Measurements from ENCODE around the gene GALNT14.

GRCh38 chr2:31129375-31130171, 8.7 kb downstream of the GALNT14 start:
- no peak for TF ChIP-seq MXI1 (IDR thresholded peaks at IDR 0.05; ENCODE audit: low read depth, low read length)
- TF ChIP-seq NR2C2 (IDR thresholded peaks at IDR 0.05; ENCODE audit: borderline replicate concordance, control insufficient read depth, insufficient read length, low read depth) = no peak
- TF ChIP-seq, protein P1, sequence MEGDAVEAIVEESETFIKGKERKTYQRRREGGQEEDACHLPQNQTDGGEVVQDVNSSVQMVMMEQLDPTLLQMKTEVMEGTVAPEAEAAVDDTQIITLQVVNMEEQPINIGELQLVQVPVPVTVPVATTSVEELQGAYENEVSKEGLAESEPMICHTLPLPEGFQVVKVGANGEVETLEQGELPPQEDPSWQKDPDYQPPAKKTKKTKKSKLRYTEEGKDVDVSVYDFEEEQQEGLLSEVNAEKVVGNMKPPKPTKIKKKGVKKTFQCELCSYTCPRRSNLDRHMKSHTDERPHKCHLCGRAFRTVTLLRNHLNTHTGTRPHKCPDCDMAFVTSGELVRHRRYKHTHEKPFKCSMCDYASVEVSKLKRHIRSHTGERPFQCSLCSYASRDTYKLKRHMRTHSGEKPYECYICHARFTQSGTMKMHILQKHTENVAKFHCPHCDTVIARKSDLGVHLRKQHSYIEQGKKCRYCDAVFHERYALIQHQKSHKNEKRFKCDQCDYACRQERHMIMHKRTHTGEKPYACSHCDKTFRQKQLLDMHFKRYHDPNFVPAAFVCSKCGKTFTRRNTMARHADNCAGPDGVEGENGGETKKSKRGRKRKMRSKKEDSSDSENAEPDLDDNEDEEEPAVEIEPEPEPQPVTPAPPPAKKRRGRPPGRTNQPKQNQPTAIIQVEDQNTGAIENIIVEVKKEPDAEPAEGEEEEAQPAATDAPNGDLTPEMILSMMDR (IDR thresholded peaks at IDR 0.05 in 2 of 3, conservative IDR thresholded peaks at IDR 0.05 in 1 of 3; ENCODE audit: control insufficient read depth in 2 of 3, extremely low read depth in 1 of 3, insufficient read depth in 1 of 3, low read depth in 3 of 3, low read length in 3 of 3) = no peak
- TF ChIP-seq CHD2 (IDR thresholded peaks at IDR 0.05; ENCODE audit: borderline replicate concordance, low read depth, low read length) = no peak
- no peak for TF ChIP-seq IKZF2 (IDR thresholded peaks at IDR 0.05)
- TF ChIP-seq POLR2AphosphoS2 (IDR thresholded peaks at IDR 0.05; ENCODE audit: low read depth, low read length) = no peak
- TF ChIP-seq ATF3 (IDR thresholded peaks at IDR 0.05; ENCODE audit: borderline replicate concordance, extremely low read depth, low read depth, low read length) = no peak
- TF ChIP-seq EZH2 (IDR thresholded peaks at IDR 0.05; ENCODE audit: borderline replicate concordance, control insufficient read depth, low read depth, low read length) = no peak
- TF ChIP-seq RAD51 (IDR thresholded peaks at IDR 0.05) = no peak
